ENCODE results near the gene GPR157. TPM values are rescaled to one million over a fixed set of nuclear protein-coding genes. Genes with fewer than 3 reads are reported as not detected.

GPR157 gene
- total RNA-seq, 2 experiments from 2014 or later = 1.4 to 5.4 TPM

DNA sequence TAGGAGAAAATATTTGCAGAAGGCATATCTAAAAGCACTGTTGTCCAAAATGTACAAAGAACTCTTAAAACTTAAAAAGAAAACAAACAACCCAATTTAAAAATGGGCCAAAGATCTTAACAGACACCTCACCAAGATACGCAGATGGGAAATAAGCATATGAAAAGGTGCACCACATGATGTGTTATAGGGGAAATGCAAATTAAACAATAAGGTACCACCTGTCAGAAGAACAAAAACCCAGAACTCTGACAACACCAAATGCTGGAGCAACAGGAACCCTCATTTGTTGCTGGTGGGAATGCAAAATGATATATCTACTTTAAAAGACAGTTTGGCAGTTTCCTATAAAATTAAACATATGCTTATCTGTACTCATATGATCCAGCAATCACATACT, 77.5 kb downstream of the GPR157 start:
- no peak for TF ChIP-seq EZH2phosphoT487 (IDR thresholded peaks at IDR 0.05; ENCODE audit: borderline replicate concordance, low read depth, low read length)
- TF ChIP-seq, protein P1, sequence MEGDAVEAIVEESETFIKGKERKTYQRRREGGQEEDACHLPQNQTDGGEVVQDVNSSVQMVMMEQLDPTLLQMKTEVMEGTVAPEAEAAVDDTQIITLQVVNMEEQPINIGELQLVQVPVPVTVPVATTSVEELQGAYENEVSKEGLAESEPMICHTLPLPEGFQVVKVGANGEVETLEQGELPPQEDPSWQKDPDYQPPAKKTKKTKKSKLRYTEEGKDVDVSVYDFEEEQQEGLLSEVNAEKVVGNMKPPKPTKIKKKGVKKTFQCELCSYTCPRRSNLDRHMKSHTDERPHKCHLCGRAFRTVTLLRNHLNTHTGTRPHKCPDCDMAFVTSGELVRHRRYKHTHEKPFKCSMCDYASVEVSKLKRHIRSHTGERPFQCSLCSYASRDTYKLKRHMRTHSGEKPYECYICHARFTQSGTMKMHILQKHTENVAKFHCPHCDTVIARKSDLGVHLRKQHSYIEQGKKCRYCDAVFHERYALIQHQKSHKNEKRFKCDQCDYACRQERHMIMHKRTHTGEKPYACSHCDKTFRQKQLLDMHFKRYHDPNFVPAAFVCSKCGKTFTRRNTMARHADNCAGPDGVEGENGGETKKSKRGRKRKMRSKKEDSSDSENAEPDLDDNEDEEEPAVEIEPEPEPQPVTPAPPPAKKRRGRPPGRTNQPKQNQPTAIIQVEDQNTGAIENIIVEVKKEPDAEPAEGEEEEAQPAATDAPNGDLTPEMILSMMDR (conservative IDR thresholded peaks at IDR 0.05; ENCODE audit: low read length) = no peak
- H3K27ac ChIP-seq (ENCODE audit: low read depth, low read length, poor library complexity, severe bottlenecking) = peak overlapping the region; percentile 12
- no peaks in the 10 kb centered on the region for H3K4me1 ChIP-seq (ENCODE audit: insufficient read depth, low read length, poor library complexity, severe bottlenecking)
- no peak overlapping the region for H3K4me3 ChIP-seq (ENCODE audit: low read depth, low read length, poor library complexity, severe bottlenecking)
- peaks cover 51% of the 10 kb centered on the region for H3K79me2 ChIP-seq (ENCODE audit: insufficient read depth, low read depth, low read length)
- CTCF ChIA-PET (ENCODE audit: unreplicated experiment) = interaction anchor here (0.8 to 1.7 kb wide), 2 partner anchors 31 to 46 kb away, joined by 4 to 5 read pairs; no protein-coding TSS in a partner anchor
- H4K20me1 ChIP-seq (ENCODE audit: insufficient read depth, low read length) = 0 out of 2 replicates have a peak, but pooled peaks cover 5% of the 10 kb centered on the region
- no TSS peak for BruUV-seq (replicated peaks)
- no peak overlapping the region for H2AFZ ChIP-seq (ENCODE audit: low read length)
- H3K9me3 ChIP-seq (ENCODE audit: low read length) = no peaks in the 10 kb centered on the region
- POLR2A ChIA-PET = no interaction called here
- H3K36me3 ChIP-seq (ENCODE audit: insufficient read depth, low read length) = peaks cover 90% of the 10 kb centered on the region
- no peak overlapping the region for H3K4me2 ChIP-seq (ENCODE audit: low read length)
- no peak for DNase-seq (ENCODE audit: low spot score)
- no peaks in the 10 kb centered on the region for H3K9me2 ChIP-seq (ENCODE audit: insufficient read depth, low read length)
- intact Hi-C loops (cut with micrococcal nuclease; ENCODE audit: unreplicated experiment) = no loop called here

- H3K4me2 ChIP-seq (ENCODE audit: low read length) = no peak overlapping the region
- BruUV-seq (replicated peaks) = no TSS peak
- no peak overlapping the region for H2AFZ ChIP-seq (ENCODE audit: low read length)
- H3K36me3 ChIP-seq (ENCODE audit: insufficient read depth, low read length) = peaks cover 90% of the 10 kb centered on the region
- H3K9me2 ChIP-seq (ENCODE audit: insufficient read depth, low read length) = no peaks in the 10 kb centered on the region
- H3K9me3 ChIP-seq (ENCODE audit: low read length) = no peaks in the 10 kb centered on the region
- peak overlapping the region; percentile 12 for H3K27ac ChIP-seq (ENCODE audit: low read depth, low read length, poor library complexity, severe bottlenecking)
- no peak for DNase-seq (ENCODE audit: low spot score)
- no peaks in the 10 kb centered on the region for H3K4me1 ChIP-seq (ENCODE audit: insufficient read depth, low read length, poor library complexity, severe bottlenecking)
- intact Hi-C loops (cut with micrococcal nuclease; ENCODE audit: unreplicated experiment) = no loop called here
- CTCF ChIA-PET (ENCODE audit: unreplicated experiment) = interaction anchor here (0.8 to 1.7 kb wide), 2 partner anchors 31 to 46 kb away, joined by 4 to 5 read pairs; no protein-coding TSS in a partner anchor
- 0 out of 2 replicates have a peak, but pooled peaks cover 5% of the 10 kb centered on the region for H4K20me1 ChIP-seq (ENCODE audit: insufficient read depth, low read length)
- POLR2A ChIA-PET = interaction anchor here (0.7 to 2.6 kb wide), 2 partner anchors 11 to 26 kb away, joined by 3 to 9 read pairs; no protein-coding TSS in a partner anchor
- H3K79me2 ChIP-seq (ENCODE audit: insufficient read depth, low read depth, low read length) = peaks cover 50% of the 10 kb centered on the region
- H3K4me3 ChIP-seq (ENCODE audit: low read depth, low read length, poor library complexity, severe bottlenecking) = no peak overlapping the region
- TF ChIP-seq, protein P1 (conservative IDR thresholded peaks at IDR 0.05; ENCODE audit: low read length) = no peak
- no peak for TF ChIP-seq EZH2phosphoT487 (IDR thresholded peaks at IDR 0.05; ENCODE audit: borderline replicate concordance, low read depth, low read length)
Observed at GRCh38 chr1:9050803-9051202, 78.1 kb downstream of the GPR157 start.

Small RNAs within 50 kb of the gene (small RNA-seq; reads per million reads assigned to genes)
- not detected for gene RF00424

Other genes with a start within 250 kb of the GPR157 start
- not detected in 2 replicates for gene CA6, start 183.2 kb downstream of the GPR157 start, total RNA-seq (2014; rRNA removed; shearing (Covaris generic))
- not detected in 2 replicates for gene CA6, start 183.2 kb downstream of the GPR157 start, total RNA-seq (2022)
- gene SLC2A7, start 102.7 kb downstream of the GPR157 start, total RNA-seq (2014; rRNA removed; shearing (Covaris generic)) = 0.15 TPM in 1 of 2 replicates, not detected in the other
- not detected in 2 replicates for gene SLC2A7, start 102.7 kb downstream of the GPR157 start, total RNA-seq (2022)
- 109 and 112 TPM in 2 replicates for gene SLC2A5, start 59.5 kb downstream of the GPR157 start, total RNA-seq (2014; rRNA removed; shearing (Covaris generic))
- 123 and 183 TPM in 2 replicates for gene SLC2A5, start 59.5 kb downstream of the GPR157 start, total RNA-seq (2022)
- 8.2 and 8.5 TPM in 2 replicates for gene H6PD, start 105.7 kb upstream of the GPR157 start, total RNA-seq (2014; rRNA removed; shearing (Covaris generic))
- 22.1 TPM in 2 replicates for gene H6PD, start 105.7 kb upstream of the GPR157 start, total RNA-seq (2022)
- 14.0 and 17.9 TPM in 2 replicates for gene SPSB1, start 163.8 kb upstream of the GPR157 start, total RNA-seq (2014; rRNA removed; shearing (Covaris generic))
- gene SPSB1, start 163.8 kb upstream of the GPR157 start, total RNA-seq (2022) = 1.1 and 1.2 TPM in 2 replicates